DND-41 (cell line): Measurements from ENCODE around the gene SLC25A38.

Source experiments
- ATAC-seq: fragments of 200-7000 bp; cut with Tn5 transposase; 3 replicates; pipeline ENCODE4 v1.9.1; 2021; ENCODE audit warnings: low read depth; ENCODE audit not compliant: insufficient read depth
- DNase-seq: peaks from one replicate; pipeline ENCODE4 v3.0.0-alpha.2; 2020
- H2AFZ ChIP-seq: 2 replicates; pipeline ENCODE4 v1.6.0; 2012; ENCODE audit warnings: low read depth, low read length
- H3K27ac ChIP-seq: 2 replicates; pipeline ENCODE4 v1.5.1; 2012; ENCODE audit warnings: low read length, inconsistent platforms
- H3K27me3 ChIP-seq: fragments of 200-600 bp; sonication (generic); 2 replicates; pipeline ENCODE4 v1.6.0; 2012; ENCODE audit warnings: low read length, mild to moderate bottlenecking, inconsistent platforms; ENCODE audit not compliant: insufficient read depth, poor library complexity
- H3K36me3 ChIP-seq: 2 replicates; pipeline ENCODE4 v1.5.1; 2012; ENCODE audit warnings: low read length, inconsistent platforms; ENCODE audit not compliant: insufficient read depth
- H3K4me1 ChIP-seq: 2 replicates; pipeline ENCODE4 v1.5.1; 2012; ENCODE audit warnings: mild to moderate bottlenecking, low read length; ENCODE audit not compliant: insufficient read depth
- H3K4me2 ChIP-seq: 2 replicates; pipeline ENCODE4 v1.6.0; 2012; ENCODE audit warnings: mild to moderate bottlenecking, moderate library complexity, low read length, inconsistent platforms; ENCODE audit not compliant: insufficient read depth
- H3K4me3 ChIP-seq, 2 experiments: fragments of 200-600 bp in 1 of 2; shearing (Covaris generic) in 1 of 2; 2 replicates each; pipeline ENCODE4 v1.5.1; 2012 to 2016; ENCODE audit warnings: inconsistent platforms in 2 of 2, low read length in 2 of 2, mild to moderate bottlenecking in 2 of 2, low read depth in 1 of 2, moderate library complexity in 1 of 2
- H3K79me2 ChIP-seq: 2 replicates; pipeline ENCODE4 v1.6.0; 2012; ENCODE audit warnings: low read length, inconsistent platforms; ENCODE audit not compliant: insufficient read depth
- H3K9ac ChIP-seq: 2 replicates; pipeline ENCODE4 v1.6.0; 2012; ENCODE audit warnings: low read depth, mild to moderate bottlenecking, inconsistent platforms, low read length, moderate library complexity
- H3K9me3 ChIP-seq: 2 replicates; pipeline ENCODE4 v1.5.1; 2012; ENCODE audit warnings: low read length, moderate library complexity, mild to moderate bottlenecking, inconsistent platforms; ENCODE audit not compliant: insufficient read depth, severe bottlenecking
- H4K20me1 ChIP-seq: 2 replicates; pipeline ENCODE4 v1.6.0; 2012; ENCODE audit warnings: low read length; ENCODE audit not compliant: insufficient read depth
- CTCF ChIP-seq: IDR thresholded peaks from 2 replicates; pipeline ENCODE4 v1.5.1; 2012; ENCODE audit warnings: borderline replicate concordance, low read length, moderate library complexity, mild to moderate bottlenecking; ENCODE audit not compliant: poor library complexity, severe bottlenecking; ENCODE audit errors: extremely low read depth
- EZH2 ChIP-seq: IDR thresholded peaks from 3 replicates; pipeline ENCODE4 v1.6.1; 2012; ENCODE audit warnings: borderline replicate concordance, low read depth, mild to moderate bottlenecking, moderate library complexity, low read length, inconsistent platforms; ENCODE audit not compliant: severe bottlenecking

The SLC25A38 gene

DNA sequence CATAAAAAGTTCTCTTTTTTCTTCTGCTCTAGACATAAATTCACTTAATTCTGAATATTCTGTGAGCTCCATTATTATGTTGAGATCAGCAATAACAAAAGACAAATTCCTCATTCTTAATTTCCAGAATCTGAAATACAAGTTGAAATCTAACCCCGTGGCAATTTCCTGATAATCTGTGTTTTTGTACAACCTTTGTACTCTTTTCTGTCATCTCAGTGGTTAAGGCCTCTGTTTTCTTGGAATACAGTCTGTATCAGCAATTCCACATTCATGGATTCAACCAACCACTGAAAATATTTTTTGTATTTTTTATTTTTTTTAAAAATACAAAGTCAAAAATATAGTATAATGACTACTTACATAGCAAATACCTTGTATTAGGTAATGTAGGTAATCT is 45.0 kb upstream of the SLC25A38 start:
- Histone ChIP-seq H3K9me3 (no peaks in the 10 kb centered on the region), H4K20me1 (no peaks in the 10 kb centered on the region), H3K27me3 (no peaks in the 10 kb centered on the region), H3K27ac (no peak overlapping the region), H3K9ac (no peak overlapping the region), H3K36me3 (peaks cover 10% of the 10 kb centered on the region; the same call in 1 of the 2 replicates), H2AFZ (no peak overlapping the region), H3K4me2 (no peak overlapping the region), H3K79me2 (no peaks in the 10 kb centered on the region), H3K4me1 (peaks cover 5% of the 10 kb centered on the region), H3K4me3 (no peak overlapping the region)
- DNase-seq (no peak), ATAC-seq (no peak)
- no peak for TF ChIP-seq CTCF
- no peak for TF ChIP-seq EZH2

DNA sequence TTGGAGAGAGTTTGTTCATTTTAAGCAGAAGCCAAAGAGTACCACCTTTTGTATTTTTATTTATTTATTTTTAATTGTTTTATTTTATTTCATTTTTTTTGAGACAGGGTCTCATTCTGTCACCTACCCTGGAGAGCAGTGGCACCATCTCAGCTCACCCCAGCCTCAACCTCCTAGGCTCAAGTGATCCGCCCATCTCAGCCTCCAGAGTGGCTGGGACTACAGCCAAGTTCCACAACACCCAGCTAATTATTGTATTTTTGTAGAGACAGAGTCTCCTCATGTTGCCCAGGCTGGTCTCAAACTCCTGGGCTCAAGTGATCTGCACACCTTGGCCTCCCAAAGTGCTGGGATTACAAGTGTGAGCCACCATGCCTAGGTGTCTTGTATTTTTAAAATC is 44.1 kb upstream of the SLC25A38 start:
- H3K36me3 ChIP-seq: peaks cover 3% of the 10 kb centered on the region; the same call in 1 of the 2 replicates
- TF ChIP-seq CTCF (no peak), EZH2 (no peak)
- H2AFZ ChIP-seq: no peak overlapping the region
- ATAC-seq (no peak), DNase-seq (no peak)
- peaks cover 8% of the 10 kb centered on the region for H3K4me1 ChIP-seq
- H3K27ac ChIP-seq: no peak overlapping the region
- H3K4me2 ChIP-seq: no peak overlapping the region
- H3K27me3 ChIP-seq: no peaks in the 10 kb centered on the region
- no peak overlapping the region for H3K4me3 ChIP-seq
- H3K9me3 ChIP-seq: no peaks in the 10 kb centered on the region
- no peak overlapping the region for H3K9ac ChIP-seq
- H4K20me1 ChIP-seq: no peaks in the 10 kb centered on the region
- H3K79me2 ChIP-seq: no peaks in the 10 kb centered on the region

GRCh38 chr3:39343076-39343717 is 40.0 kb upstream of the SLC25A38 start:
- no peak overlapping the region for H2AFZ ChIP-seq
- no peaks in the 10 kb centered on the region for H4K20me1 ChIP-seq
- H3K79me2 ChIP-seq: 0 out of 2 replicates have a peak, but pooled peaks cover 2% of the 10 kb centered on the region
- H3K27ac ChIP-seq: peak overlapping the region; percentile 24; the same call in 1 of the 2 replicates
- H3K4me3 ChIP-seq: no peak overlapping the region
- ATAC-seq (no peak), DNase-seq (no peak)
- 0 out of 2 replicates have a peak, but pooled peaks cover 3% of the 10 kb centered on the region for H3K36me3 ChIP-seq
- no peaks in the 10 kb centered on the region for H3K9me3 ChIP-seq
- no peak overlapping the region for H3K9ac ChIP-seq
- no peak overlapping the region for H3K4me2 ChIP-seq
- peaks cover 37% of the 10 kb centered on the region for H3K4me1 ChIP-seq
- TF ChIP-seq EZH2: no peak
- no peaks in the 10 kb centered on the region for H3K27me3 ChIP-seq

DNA sequence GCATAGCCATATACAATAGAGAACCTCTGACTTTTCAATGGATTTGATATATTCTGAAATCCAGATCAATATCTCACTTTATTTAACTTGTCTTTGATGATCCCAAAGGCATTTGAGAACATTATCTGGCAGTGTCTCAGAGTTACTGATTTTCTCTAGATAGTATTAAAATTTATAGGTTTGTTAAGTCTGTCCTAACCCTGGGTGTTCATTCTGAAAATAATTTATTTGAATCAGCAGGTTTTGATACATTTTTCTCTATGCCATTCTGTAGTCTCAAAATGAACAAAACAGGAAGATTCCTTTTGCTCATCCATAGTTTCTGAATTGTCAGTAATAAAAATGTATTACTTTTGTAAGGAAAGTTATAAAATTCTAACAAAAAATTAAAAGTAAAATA is 39.4 kb upstream of the SLC25A38 start:
- H3K9me3 ChIP-seq: no peaks in the 10 kb centered on the region
- no peak overlapping the region for H3K4me2 ChIP-seq
- no peak for TF ChIP-seq EZH2
- TF ChIP-seq CTCF: no peak
- no peak overlapping the region for H3K9ac ChIP-seq
- H3K36me3 ChIP-seq: 0 out of 2 replicates have a peak, but pooled peaks cover 1% of the 10 kb centered on the region
- no peak for ATAC-seq
- no peaks in the 10 kb centered on the region for H4K20me1 ChIP-seq
- 0 out of 2 replicates have a peak, but pooled peaks cover 3% of the 10 kb centered on the region for H3K79me2 ChIP-seq
- no peak for DNase-seq
- H3K27me3 ChIP-seq: no peaks in the 10 kb centered on the region
- H2AFZ ChIP-seq: no peak overlapping the region
- H3K4me1 ChIP-seq: peaks cover 40% of the 10 kb centered on the region
- H3K27ac ChIP-seq: no peak overlapping the region
- H3K4me3 ChIP-seq: no peak overlapping the region
